Retinal pigment epithelial cell (primary cell): ENCODE data around the gene MYH7B.

ENCODE experiments used
- DNase-seq: peaks from one replicate; pipeline ENCODE4 v3.0.0-alpha.2; 2010; ENCODE audit warnings: low read depth
- H3K4me3 ChIP-seq: 2 replicates; pipeline ENCODE4 v1.5.1; 2011; ENCODE audit warnings: mild to moderate bottlenecking, low read length, control low read depth, moderate library complexity
- TF ChIP-seq, protein P1 (sequence below): conservative IDR thresholded peaks from 2 replicates; pipeline ENCODE4 v1.5.1; 2011; ENCODE audit warnings: low read depth, low read length, control low read depth, inconsistent platforms

The MYH7B gene

DNA sequence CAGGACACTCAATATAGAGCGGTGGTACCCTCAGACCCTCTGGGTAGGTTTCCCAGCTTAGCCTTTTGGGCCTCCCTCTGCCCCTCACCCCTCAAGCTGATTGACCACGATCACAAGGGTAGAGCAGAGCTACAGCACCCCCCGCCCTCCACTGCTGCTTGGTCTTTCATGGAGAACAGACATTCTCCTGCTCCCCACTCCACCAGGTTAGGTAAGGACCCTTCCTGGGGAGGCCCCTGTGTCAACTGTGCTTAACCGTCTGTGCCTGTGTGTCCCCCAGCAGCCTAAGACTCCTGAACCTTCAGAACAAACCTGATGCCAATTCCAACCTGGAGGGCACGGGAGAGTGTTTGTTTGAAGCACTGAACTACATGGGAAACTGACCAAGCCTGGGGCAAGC lies 11.8 kb downstream of the MYH7B start:
- no peak for DNase-seq
- TF ChIP-seq, protein P1, sequence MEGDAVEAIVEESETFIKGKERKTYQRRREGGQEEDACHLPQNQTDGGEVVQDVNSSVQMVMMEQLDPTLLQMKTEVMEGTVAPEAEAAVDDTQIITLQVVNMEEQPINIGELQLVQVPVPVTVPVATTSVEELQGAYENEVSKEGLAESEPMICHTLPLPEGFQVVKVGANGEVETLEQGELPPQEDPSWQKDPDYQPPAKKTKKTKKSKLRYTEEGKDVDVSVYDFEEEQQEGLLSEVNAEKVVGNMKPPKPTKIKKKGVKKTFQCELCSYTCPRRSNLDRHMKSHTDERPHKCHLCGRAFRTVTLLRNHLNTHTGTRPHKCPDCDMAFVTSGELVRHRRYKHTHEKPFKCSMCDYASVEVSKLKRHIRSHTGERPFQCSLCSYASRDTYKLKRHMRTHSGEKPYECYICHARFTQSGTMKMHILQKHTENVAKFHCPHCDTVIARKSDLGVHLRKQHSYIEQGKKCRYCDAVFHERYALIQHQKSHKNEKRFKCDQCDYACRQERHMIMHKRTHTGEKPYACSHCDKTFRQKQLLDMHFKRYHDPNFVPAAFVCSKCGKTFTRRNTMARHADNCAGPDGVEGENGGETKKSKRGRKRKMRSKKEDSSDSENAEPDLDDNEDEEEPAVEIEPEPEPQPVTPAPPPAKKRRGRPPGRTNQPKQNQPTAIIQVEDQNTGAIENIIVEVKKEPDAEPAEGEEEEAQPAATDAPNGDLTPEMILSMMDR: no peak
- no peak overlapping the region for H3K4me3 ChIP-seq

GRCh38 chr20:34968042-34968775 lies 12.5 kb downstream of the MYH7B start:
- TF ChIP-seq, protein P1: no peak
- DNase-seq: no peak
- no peak overlapping the region for H3K4me3 ChIP-seq

GRCh38 chr20:34970193-34970840 lies 14.6 kb downstream of the MYH7B start:
- no peak for DNase-seq
- TF ChIP-seq, protein P1: no peak
- H3K4me3 ChIP-seq: no peak overlapping the region

DNA sequence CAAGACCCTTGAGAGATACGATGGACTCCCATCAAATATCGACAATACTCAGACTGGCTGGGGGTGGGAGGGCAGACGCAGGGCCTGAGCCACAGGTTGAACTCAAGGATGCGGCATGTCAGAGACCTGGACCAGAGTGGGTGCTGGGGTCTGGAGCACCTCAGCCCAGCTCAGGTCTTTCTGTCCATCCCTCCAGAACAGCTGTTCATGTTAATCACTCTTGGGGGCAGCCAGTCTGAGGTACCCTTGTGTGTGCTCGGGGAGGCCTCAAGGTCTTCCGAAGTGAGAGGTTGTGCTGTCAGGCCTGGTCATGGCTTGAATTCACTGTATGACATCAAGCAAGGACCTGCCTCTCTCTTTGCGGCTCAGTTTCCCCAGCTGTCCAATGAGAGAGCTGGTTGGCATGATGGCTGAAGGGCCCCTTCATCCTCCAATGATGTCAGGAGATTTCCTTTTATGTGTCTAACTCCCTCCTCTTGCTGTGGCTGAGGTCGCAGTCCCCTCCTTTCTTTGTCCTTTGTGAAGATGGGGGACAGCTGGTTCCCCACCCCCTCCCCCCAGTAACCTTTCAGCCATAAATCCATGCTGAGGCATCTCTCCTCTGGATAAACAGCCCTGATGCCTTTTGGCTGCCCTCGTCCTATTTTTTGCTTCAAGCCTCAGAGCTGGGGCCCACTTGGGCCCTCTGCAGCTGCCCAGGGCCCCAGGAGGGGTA lies 15.3 kb downstream of the MYH7B start:
- H3K4me3 ChIP-seq: no peak overlapping the region
- no peak for DNase-seq
- TF ChIP-seq, protein P1: no peak

DNA sequence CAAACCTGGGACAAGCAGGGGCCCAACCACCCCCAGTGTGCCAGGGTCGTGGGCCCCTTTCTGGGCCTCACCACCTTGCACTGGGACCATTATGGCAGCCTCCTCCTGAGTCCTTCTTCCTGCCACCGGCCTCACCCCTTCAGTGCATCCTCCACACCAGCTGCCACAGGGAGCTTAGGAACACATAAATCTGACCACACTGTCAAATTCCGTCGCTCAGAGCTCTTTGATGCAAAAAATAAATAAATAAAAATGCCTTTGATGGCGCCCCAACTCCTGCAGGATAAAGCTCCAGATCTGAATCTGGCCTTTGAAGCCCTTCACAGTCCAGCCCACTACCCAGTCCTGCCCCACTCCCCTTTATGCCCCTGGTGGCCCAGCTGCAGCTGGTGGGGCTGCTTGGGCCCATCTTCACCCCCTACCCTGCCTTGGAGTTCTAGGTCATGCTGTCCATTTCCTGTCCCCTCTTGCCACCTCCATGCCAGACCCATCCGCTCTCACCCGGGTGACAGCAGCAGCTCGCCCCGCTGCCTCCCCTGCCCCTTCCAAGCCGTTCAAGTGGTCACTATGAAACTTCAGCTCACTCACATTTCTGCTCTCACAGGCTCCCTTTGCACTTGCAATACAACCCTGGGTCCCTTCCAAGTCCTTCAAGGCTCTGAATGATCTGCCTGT lies 16.0 kb downstream of the MYH7B start:
- TF ChIP-seq, protein P1: no peak
- DNase-seq: no peak
- H3K4me3 ChIP-seq: no peak overlapping the region

- TF ChIP-seq, protein P1: no peak
- H3K4me3 ChIP-seq: no peak overlapping the region
- DNase-seq: no peak
Observed at GRCh38 chr20:34974246-34974645, 18.6 kb downstream of the MYH7B start.
